HepG2 (cell line): ENCODE measurements around the gene ARID1A. TPM values are rescaled to one million over a fixed set of nuclear protein-coding genes. Genes with fewer than 3 reads are reported as not detected.

Experiments
- BCL6 ChIP-seq: IDR thresholded peaks from 2 replicates; pipeline ENCODE4 v1.6.1; 2016; ENCODE audit warnings: missing genetic modification reagents, missing compliant biosample characterization
- ELF1 ChIP-seq: sonication (generic); formaldehyde crosslinking; IDR thresholded peaks from 2 replicates; pipeline ENCODE4 v1.4.0; 2020; ENCODE audit warnings: missing genetic modification reagents
- MAFK ChIP-seq, 2 experiments: IDR thresholded peaks in 1 of 2; conservative IDR thresholded peaks in 1 of 2; 2 replicates each; pipeline ENCODE4 v1.6.1; 2011; ENCODE audit warnings: improper control_type of control experiment in 2 of 2, low read length in 2 of 2
- SAP130 ChIP-seq: IDR thresholded peaks from 2 replicates; pipeline ENCODE4 v1.6.1; 2016; ENCODE audit warnings: low read depth
- TBL1XR1 ChIP-seq: fragments of 150-350 bp; IDR thresholded peaks from 2 replicates; pipeline ENCODE4 v1.6.1; 2014; ENCODE audit warnings: borderline replicate concordance, low read length; ENCODE audit not compliant: partially characterized antibody
- ZNF101 ChIP-seq: sonication (generic); formaldehyde crosslinking; IDR thresholded peaks from 2 replicates; pipeline ENCODE4 v1.4.0; 2020; ENCODE audit warnings: mild to moderate bottlenecking, low read depth, missing genetic modification reagents, borderline replicate concordance
- ZNF562 ChIP-seq: sonication (generic); formaldehyde crosslinking; IDR thresholded peaks from 2 replicates; pipeline ENCODE4 v1.8.0; 2022; ENCODE audit warnings: missing genetic modification reagents, borderline replicate concordance
- ZNF670 ChIP-seq: sonication (generic); formaldehyde crosslinking; IDR thresholded peaks from 2 replicates; pipeline ENCODE4 v1.8.0; 2022; ENCODE audit warnings: mild to moderate bottlenecking, missing genetic modification reagents, borderline replicate concordance
- polyA plus RNA-seq, 8 experiments: library from polyadenylated mRNA; depleted of rRNA in 3 of 8; stranded (reverse) in 7 of 8; unstranded in 1 of 8; fragments of >200 nt; fragmentation: Illumina TruSeq in 4 of 8; extraction: Trizol in 4 of 8; gene quantifications; 2 replicates each; pipeline versions ENCODE4 v1.2.1 to v1.2.3, GENCODE V29; 2011 to 2016; ENCODE audit warnings: low read depth in 4 of 8, missing spikeins in 1 of 8, mixed read lengths in 1 of 8; ENCODE audit not compliant: insufficient read depth in 1 of 8
- total RNA-seq, 5 experiments: library from RNA; depleted of rRNA; stranded (reverse); fragments of >200 nt; fragmentation: Illumina TruSeq; extraction: Trizol; gene quantifications; 2 replicates each; pipeline ENCODE4 v1.2.3, GENCODE V29; 2016; ENCODE audit warnings: low read depth in 1 of 5
- TF ChIP-seq, protein P1 (sequence below): sonication (generic); formaldehyde crosslinking; IDR thresholded peaks from 2 replicates; pipeline ENCODE4 v1.4.0; 2020; ENCODE audit warnings: mild to moderate bottlenecking, missing genetic modification reagents
- TF ChIP-seq, protein P2 (sequence below): sonication (generic); formaldehyde crosslinking; IDR thresholded peaks from 2 replicates; pipeline ENCODE4 v1.8.0; 2022; ENCODE audit warnings: mild to moderate bottlenecking, missing genetic modification reagents, moderate library complexity
- TF ChIP-seq, protein P3 (sequence below): sonication (generic); formaldehyde crosslinking; IDR thresholded peaks from 2 replicates; pipeline ENCODE4 v1.5.0; 2020; ENCODE audit warnings: missing genetic modification reagents, mild to moderate bottlenecking, borderline replicate concordance
- TF ChIP-seq, protein P4 (sequence below): sonication (generic); formaldehyde crosslinking; IDR thresholded peaks from 2 replicates; pipeline ENCODE4 v1.8.1; 2023; ENCODE audit warnings: missing genetic modification reagents, inconsistent platforms, borderline replicate concordance

ARID1A gene
- total and polyA plus RNA-seq, 2 of the 13 experiments (the other 11 are each of a cell fraction or from before 2014, with no cell fraction given), result 11.9 to 15.9 TPM

DNA sequence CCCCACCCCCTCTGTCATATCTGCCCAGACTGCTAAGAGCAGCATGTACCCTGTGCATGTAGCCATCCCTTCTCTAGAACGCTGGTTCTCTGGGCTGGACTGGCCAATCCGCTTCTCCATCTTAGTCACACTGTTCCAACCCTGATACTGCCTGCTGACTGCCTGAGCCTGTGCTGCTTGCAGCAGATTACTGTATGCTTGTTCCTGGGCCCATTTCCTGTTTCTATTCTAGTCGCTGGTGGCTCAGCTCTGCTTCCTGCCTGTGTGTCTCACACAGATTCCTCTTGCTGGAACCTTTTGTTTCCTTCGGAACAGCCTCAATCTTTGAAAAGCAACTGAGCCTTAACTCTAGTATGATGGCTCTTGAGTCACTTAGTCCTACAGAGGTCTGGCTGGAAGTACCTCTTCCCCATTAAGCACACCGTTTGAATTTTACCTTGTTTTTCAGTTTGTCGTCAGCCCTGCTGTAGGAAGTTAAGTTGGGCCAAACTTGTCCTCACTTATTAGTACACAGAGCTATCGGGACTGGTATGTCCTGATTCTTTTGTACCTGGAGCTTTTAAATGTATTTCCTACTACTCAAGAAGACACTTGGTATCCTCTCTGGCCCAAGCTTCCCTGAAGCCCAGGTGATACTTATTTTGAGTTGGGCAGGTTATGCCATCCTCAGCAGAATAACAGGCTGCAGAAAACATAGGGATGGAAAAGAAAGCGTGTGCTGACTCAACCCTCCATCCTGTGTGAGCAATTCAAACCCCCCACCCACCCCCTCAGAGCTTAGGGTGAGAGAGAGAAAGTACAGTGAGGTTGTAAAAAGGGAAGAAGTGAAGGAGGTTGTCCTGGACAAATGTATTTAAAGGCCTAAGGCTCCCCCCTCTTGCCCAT, 48.5 kb downstream of the ARID1A start (continued):
- TF ChIP-seq, protein P1, sequence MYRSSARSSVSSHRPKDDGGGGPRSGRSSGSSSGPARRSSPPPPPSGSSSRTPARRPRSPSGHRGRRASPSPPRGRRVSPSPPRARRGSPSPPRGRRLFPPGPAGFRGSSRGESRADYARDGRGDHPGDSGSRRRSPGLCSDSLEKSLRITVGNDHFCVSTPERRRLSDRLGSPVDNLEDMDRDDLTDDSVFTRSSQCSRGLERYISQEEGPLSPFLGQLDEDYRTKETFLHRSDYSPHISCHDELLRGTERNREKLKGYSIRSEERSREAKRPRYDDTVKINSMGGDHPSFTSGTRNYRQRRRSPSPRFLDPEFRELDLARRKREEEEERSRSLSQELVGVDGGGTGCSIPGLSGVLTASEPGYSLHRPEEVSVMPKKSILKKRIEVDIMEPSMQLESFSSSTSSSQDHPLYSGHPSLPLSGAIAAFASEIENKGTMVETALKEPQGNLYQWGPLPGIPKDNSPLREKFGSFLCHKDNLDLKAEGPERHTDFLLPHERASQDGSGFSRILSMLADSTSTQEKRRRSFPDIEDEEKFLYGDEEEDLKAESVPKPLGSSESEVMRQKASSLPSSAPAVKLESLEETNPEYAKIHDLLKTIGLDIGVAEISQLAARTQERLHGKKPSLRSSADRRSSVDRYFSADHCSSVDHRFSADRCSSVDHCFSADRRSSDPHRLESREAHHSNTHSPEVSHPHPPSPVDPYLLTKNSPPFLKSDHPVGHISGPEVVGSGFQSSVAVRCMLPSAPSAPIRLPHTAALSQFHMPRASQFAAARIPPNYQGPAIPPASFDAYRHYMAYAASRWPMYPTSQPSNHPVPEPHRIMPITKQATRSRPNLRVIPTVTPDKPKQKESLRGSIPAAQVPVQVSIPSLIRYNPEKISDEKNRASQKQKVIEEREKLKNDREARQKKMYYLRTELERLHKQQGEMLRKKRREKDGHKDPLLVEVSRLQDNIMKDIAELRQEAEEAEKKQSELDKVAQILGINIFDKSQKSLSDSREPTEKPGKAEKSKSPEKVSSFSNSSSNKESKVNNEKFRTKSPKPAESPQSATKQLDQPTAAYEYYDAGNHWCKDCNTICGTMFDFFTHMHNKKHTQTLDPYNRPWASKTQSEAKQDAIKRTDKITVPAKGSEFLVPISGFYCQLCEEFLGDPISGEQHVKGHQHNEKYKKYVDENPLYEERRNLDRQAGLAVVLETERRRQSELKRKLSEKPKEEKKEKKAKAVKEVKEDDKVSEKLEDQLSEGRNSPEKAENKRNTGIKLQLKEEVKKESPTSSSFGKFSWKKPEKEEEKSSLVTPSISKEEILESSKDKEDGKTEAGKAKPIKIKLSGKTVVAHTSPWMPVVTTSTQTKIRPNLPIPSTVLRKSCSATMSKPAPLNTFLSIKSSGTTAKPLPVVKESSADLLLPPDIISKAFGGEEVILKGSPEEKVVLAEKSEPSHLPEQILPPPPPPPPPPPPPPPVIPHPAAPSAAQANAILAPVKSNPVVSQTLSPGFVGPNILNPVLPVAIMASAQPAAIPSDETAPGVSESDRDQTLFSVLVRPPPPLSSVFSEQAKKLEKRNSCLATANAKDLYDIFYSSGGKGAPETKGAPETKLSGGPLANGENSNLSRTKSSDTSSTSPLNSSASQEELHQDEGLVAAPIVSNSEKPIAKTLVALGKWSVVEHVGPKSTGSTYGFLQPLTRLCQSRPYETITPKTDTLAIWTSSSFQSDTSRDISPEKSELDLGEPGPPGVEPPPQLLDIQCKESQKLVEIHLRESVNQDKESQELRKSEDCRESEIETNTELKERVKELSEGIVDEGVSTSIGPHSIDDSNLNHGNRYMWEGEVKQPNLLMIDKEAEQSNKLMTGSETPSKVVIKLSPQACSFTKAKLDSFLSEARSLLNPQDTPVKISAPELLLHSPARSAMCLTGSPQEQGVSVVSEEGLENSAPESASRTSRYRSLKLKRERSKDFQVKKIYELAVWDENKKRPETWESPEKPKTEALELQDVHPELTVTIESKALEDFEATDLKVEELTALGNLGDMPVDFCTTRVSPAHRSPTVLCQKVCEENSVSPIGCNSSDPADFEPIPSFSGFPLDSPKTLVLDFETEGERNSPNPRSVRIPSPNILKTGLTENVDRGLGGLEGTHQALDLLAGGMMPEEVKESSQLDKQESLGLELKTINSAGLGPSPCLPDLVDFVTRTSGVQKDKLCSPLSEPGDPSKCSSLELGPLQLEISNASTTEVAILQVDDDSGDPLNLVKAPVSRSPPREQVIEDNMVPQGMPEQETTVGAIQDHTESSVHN, result no peak
- TF ChIP-seq ZNF670 (CRISPR knock-in tag) (no peak), ELF1 (CRISPR knock-in tag) (peak; percentile 58), ZNF101 (CRISPR knock-in tag) (no peak), TBL1XR1 (no peak), MAFK (conservative IDR thresholded peaks at IDR 0.05 in 1 of 2, IDR thresholded peaks at IDR 0.05 in 1 of 2; ENCODE audit: low read length in 2 of 2) (peak in 1 of 2 experiments; percentile 14; a peak in 1 of 4 replicates), BCL6 (CRISPR knock-in tag) (no peak), SAP130 (CRISPR knock-in tag) (peak; percentile 55; the same call in 1 of the 2 replicates), ZNF562 (CRISPR knock-in tag) (no peak)
- TF ChIP-seq, protein P2, sequence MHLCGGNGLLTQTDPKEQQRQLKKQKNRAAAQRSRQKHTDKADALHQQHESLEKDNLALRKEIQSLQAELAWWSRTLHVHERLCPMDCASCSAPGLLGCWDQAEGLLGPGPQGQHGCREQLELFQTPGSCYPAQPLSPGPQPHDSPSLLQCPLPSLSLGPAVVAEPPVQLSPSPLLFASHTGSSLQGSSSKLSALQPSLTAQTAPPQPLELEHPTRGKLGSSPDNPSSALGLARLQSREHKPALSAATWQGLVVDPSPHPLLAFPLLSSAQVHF (CRISPR knock-in tag), result no peak
- TF ChIP-seq, protein P3, sequence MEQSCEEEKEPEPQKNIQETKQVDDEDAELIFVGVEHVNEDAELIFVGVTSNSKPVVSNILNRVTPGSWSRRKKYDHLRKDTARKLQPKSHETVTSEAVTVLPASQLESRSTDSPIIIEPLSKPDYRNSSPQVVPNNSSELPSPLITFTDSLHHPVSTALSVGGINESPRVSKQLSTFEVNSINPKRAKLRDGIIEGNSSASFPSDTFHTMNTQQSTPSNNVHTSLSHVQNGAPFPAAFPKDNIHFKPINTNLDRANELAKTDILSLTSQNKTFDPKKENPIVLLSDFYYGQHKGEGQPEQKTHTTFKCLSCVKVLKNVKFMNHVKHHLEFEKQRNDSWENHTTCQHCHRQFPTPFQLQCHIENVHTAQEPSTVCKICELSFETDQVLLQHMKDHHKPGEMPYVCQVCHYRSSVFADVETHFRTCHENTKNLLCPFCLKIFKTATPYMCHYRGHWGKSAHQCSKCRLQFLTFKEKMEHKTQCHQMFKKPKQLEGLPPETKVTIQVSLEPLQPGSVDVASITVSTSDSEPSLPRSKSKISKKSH (CRISPR knock-in tag), result no peak
- TF ChIP-seq, protein P4, sequence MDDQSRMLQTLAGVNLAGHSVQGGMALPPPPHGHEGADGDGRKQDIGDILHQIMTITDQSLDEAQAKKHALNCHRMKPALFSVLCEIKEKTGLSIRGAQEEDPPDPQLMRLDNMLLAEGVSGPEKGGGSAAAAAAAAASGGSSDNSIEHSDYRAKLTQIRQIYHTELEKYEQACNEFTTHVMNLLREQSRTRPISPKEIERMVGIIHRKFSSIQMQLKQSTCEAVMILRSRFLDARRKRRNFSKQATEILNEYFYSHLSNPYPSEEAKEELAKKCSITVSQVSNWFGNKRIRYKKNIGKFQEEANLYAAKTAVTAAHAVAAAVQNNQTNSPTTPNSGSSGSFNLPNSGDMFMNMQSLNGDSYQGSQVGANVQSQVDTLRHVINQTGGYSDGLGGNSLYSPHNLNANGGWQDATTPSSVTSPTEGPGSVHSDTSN, result no peak
